HG02870 (cell line): ENCODE results near the gene RNF220.
"Not testable (repeated sequence)": the region's sequence is repeated elsewhere in the genome, so short reads cannot be mapped to it uniquely, and the experiment has no call there.

Experiments
- ATAC-seq: cut with Tn5 transposase; IDR thresholded peaks from one replicate; pipeline ENCODE4 v1.9.1; 2021; ENCODE audit warnings: mild to moderate bottlenecking, moderate library complexity; ENCODE audit not compliant: unreplicated experiment

RNF220 gene

GRCh38 chr1:44695671-44696070, 290.6 kb downstream of the RNF220 start:
- ATAC-seq = no peak

DNA sequence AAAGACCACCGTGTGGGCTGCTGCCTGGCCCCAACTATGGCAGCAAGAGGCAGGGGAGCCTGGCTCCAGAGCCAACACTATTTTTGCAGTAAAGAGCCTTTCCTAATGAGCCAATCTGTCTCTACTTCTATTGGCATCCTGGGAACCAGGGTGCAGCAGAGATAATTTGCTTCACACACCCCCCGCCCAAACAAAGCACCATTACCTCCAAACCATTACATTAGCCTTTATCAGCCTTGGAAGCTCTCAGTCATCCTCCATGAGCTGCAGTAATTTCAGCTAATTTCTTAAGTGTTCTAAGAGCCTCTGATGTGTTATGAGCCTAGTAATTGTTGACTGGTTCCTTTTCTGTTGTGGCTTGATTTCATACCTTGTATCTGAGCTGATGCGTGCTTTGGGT, 291.0 kb downstream of the RNF220 start:
- no peak for ATAC-seq

GRCh38 chr1:44696789-44697345, 291.8 kb downstream of the RNF220 start:
- no peak for ATAC-seq

GRCh38 chr1:44698138-44698537, 293.1 kb downstream of the RNF220 start:
- ATAC-seq = no peak

GRCh38 chr1:44699375-44699774, 294.3 kb downstream of the RNF220 start:
- ATAC-seq = not testable (repeated sequence)

DNA sequence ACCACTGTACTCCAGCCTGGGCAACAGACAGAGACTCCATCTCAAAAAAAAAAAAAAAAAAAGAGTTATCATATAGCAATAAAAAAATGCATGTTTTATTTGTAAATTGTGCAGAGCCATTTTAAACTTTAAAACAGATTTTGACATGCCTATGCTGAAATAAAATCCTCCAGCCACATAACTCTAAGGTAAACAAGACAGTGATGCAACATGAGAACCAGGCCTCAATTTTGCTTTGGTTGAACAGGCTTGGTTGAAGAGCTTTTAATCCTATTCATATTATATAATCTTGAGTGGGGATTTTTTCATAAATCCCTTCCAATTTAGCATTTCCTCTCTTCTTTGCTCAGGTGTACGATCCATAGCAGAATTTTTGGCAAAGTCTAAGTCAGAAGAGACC, 295.5 kb downstream of the RNF220 start:
- no peak for ATAC-seq

DNA sequence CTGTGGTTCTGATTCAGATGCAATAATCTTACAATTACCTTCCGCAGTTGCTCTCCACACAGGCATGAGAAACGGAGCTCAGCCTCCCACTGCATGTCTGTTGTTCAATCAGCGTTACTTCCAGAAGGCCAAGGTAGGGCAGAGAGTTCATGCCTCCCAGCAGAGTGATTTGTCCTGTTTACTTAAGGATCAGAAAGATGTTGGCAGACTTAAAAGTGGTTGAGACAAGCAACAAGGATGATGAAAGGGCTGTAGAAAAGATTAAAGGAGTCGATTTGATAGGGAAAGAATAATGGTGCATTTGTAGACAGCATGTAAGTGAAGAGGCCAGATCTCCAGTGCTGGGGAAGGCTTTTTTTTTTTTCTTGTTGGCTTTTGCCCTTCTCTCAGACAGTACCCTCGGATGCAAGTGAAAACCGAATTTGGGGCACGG, 296.1 kb downstream of the RNF220 start:
- no peak for ATAC-seq
